ENCODE results near the gene SNX3.

DNA sequence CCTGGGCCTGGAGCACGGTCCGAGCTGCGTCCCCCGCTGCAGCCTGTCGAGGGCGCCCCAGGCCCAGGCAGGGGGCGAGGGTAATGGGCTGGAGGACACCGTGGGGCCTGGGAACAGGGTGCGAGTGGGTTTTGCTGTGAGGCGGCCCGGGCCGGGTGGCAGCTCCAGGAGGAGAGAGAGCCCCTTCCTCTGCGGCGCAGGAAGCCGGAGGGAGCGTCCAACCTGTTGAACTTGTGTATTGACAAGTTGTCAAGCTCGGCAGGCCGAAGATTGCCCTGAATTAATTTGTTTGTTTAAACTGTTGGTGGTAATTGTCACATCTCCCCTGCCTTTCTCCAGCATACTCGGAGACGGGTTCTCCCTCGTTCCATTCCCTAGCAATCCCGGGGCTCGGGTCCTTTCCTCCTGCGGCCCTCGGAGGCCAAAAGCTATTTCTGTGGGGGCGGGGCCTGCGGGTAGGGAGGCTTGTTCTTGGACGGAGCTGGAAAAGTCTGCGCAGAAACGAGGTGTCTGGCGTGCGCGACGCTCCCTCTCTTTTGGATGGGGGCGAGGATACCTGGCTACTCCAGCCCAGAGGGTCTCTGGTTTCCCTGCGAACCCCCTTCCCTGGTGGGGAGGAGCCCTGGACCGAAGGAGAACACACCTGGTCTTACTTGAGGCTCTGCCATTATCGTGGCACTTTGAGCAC, 85.1 kb downstream of the SNX3 start:
- TF ChIP-seq PPARA (CRISPR knock-in tag; IDR thresholded peaks at IDR 0.05; ENCODE audit: borderline replicate concordance) (no peak), TOX (CRISPR knock-in tag; IDR thresholded peaks at IDR 0.05; ENCODE audit: borderline replicate concordance) (no peak), OSR1 (CRISPR knock-in tag; IDR thresholded peaks at IDR 0.05) (no peak), CREB5 (CRISPR knock-in tag; IDR thresholded peaks at IDR 0.05; ENCODE audit: low read depth) (no peak), ZFP3 (CRISPR knock-in tag; IDR thresholded peaks at IDR 0.05) (no peak), TCF4 (CRISPR knock-in tag; IDR thresholded peaks at IDR 0.05; ENCODE audit: borderline replicate concordance) (no peak), ARNTL (CRISPR knock-in tag; IDR thresholded peaks at IDR 0.05; ENCODE audit: borderline replicate concordance, low read depth) (no peak), GLIS3 (CRISPR knock-in tag; IDR thresholded peaks at IDR 0.05) (no peak), ZNF70 (CRISPR knock-in tag; IDR thresholded peaks at IDR 0.05) (no peak)

All from SK-N-SH treated with all-trans-retinoic acid at 6 μM for 48 hours (cell line).